Dendritic cell treated with granulocyte-macrophage colony-stimulating factor and Interleukin-4, amounts not matched to agents 40 ng/mL and 50 ng/mL, for 4 days (primary cell): Measurements from ENCODE around the gene IFI27L1.

Source experiments
- H3K27ac Mint-ChIP-seq: one replicate; pipeline ENCODE4 v1.8.0; 2022; ENCODE audit warnings: mild to moderate bottlenecking, mixed read lengths
- H3K27me3 Mint-ChIP-seq: one replicate; pipeline ENCODE4 v1.8.0; 2022; ENCODE audit warnings: mild to moderate bottlenecking, mixed read lengths
- H3K36me3 Mint-ChIP-seq: one replicate; pipeline ENCODE4 v1.8.0; 2022; ENCODE audit warnings: low read depth, mixed read lengths
- H3K4me1 Mint-ChIP-seq: one replicate; pipeline ENCODE4 v1.8.0; 2022; ENCODE audit warnings: low read depth, mixed read lengths
- H3K4me3 Mint-ChIP-seq: one replicate; pipeline ENCODE4 v1.8.0; 2022; ENCODE audit warnings: mild to moderate bottlenecking, moderate library complexity, mixed read lengths
- H3K9me3 Mint-ChIP-seq: one replicate; pipeline ENCODE4 v1.8.0; 2022; ENCODE audit warnings: mixed read lengths
- intact Hi-C: fragments of 100-400 bp; cut with micrococcal nuclease; formaldehyde crosslinking; loops from one replicate; pipeline ENCODE4 v1.15.0; 2022

Gene IFI27L1

GRCh38 chr14:94132285-94132887 is 51.3 kb downstream of the IFI27L1 start:
- H3K9me3 Mint-ChIP-seq: peaks cover 9% of the 10 kb centered on the region
- no peak overlapping the region for H3K4me3 Mint-ChIP-seq
- intact Hi-C loops: loop anchor here (2.0 kb wide), 1 partner anchor 46 kb away; no protein-coding TSS in a partner anchor
- no peak overlapping the region for H3K27ac Mint-ChIP-seq
- peaks cover 16% of the 10 kb centered on the region for H3K36me3 Mint-ChIP-seq
- H3K27me3 Mint-ChIP-seq: peaks cover 24% of the 10 kb centered on the region
- peaks cover 27% of the 10 kb centered on the region for H3K4me1 Mint-ChIP-seq

DNA sequence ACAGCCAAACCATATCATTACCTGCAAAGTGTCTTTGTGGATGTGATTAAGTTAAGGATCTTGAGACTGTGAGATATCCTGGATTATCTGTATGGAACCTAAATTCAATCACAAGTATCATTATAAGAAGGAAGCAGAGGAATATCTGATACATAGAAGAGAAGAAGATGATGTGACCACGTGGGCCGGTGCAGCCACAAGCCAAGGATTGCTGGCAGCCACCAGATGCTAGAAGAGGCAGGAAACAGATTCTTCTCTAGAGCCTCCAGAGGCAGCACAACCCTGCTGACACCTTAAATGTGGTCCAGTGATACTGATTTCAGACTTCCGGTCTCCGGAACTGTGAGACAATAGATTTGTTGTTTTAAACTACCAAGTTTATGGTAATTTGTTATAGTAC is 54.4 kb downstream of the IFI27L1 start:
- peaks cover 21% of the 10 kb centered on the region for H3K27me3 Mint-ChIP-seq
- H3K36me3 Mint-ChIP-seq: no peaks in the 10 kb centered on the region
- H3K9me3 Mint-ChIP-seq: peaks cover 9% of the 10 kb centered on the region
- no peak overlapping the region for H3K27ac Mint-ChIP-seq
- H3K4me1 Mint-ChIP-seq: no peaks in the 10 kb centered on the region
- H3K4me3 Mint-ChIP-seq: no peak overlapping the region
- intact Hi-C loops: no loop called here

- Mint-ChIP-seq H3K4me1 (no peaks in the 10 kb centered on the region), H3K4me3 (no peak overlapping the region), H3K27me3 (peaks cover 17% of the 10 kb centered on the region), H3K36me3 (no peaks in the 10 kb centered on the region), H3K27ac (no peak overlapping the region), H3K9me3 (peaks cover 9% of the 10 kb centered on the region)
- intact Hi-C loops: loop anchor here (1.0 to 2.0 kb wide), 2 partner anchors 56 to 100 kb away; partner anchors contain the start of genes DDX24 and IFI27L1
These were observed 55.6 kb downstream of the IFI27L1 start for GRCh38 chr14:94136575-94137331.

DNA sequence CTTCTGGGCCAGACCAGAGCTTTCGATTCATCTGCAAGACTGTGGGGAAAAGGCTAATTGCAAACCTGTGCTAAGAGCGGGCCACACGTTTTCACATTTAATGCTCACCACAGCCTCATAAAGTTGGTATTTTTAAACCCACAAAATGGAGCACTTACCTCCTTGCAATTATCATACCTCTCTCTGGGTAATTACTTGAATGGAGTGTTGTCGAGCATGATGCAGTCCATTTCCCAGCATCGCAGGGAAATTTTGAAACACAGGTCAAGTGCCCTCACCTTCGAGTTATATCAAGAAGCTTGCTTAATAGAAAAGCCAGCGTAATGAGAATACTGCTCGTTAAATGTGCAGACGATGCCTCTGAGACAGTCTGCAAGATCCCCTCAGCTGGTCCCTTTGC is 57.1 kb downstream of the IFI27L1 start:
- intact Hi-C loops: no loop called here
- no peaks in the 10 kb centered on the region for H3K36me3 Mint-ChIP-seq
- peaks cover 9% of the 10 kb centered on the region for H3K9me3 Mint-ChIP-seq
- H3K4me1 Mint-ChIP-seq: no peaks in the 10 kb centered on the region
- H3K27me3 Mint-ChIP-seq: peaks cover 16% of the 10 kb centered on the region
- H3K4me3 Mint-ChIP-seq: no peak overlapping the region
- H3K27ac Mint-ChIP-seq: no peak overlapping the region

GRCh38 chr14:94139006-94139405 is 57.9 kb downstream of the IFI27L1 start:
- intact Hi-C loops: no loop called here

DNA sequence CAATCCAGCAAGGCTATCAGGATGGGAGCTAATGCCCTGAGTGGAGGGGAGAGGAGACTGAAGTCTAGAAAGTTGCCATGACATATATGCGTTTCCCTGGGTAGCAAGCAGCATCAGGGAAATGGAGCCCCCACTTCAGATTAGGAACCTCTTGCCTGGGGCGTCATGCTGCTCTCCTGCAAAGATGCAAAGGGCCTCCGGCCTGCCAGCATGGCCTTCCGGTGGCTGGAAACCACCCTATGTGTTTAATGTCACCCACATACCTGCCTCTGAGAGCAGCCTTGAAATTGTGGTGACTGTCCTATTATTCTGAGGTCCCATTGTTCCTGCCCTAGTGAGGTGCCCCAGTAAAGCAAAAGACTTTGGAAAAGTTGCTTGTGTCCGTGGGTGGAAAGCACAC is 58.3 kb downstream of the IFI27L1 start:
- no peak overlapping the region for H3K4me3 Mint-ChIP-seq
- no peak overlapping the region for H3K27ac Mint-ChIP-seq
- H3K9me3 Mint-ChIP-seq: peaks cover 9% of the 10 kb centered on the region
- no peaks in the 10 kb centered on the region for H3K36me3 Mint-ChIP-seq
- intact Hi-C loops: no loop called here
- peaks cover 13% of the 10 kb centered on the region for H3K27me3 Mint-ChIP-seq
- peaks cover 2% of the 10 kb centered on the region for H3K4me1 Mint-ChIP-seq

More at GRCh38 chr14:94139006-94139405, 57.9 kb downstream of the IFI27L1 start:
- Mint-ChIP-seq H3K27me3 (peaks cover 14% of the 10 kb centered on the region), H3K9me3 (peaks cover 9% of the 10 kb centered on the region), H3K4me1 (no peaks in the 10 kb centered on the region), H3K27ac (no peak overlapping the region), H3K36me3 (no peaks in the 10 kb centered on the region), H3K4me3 (no peak overlapping the region)

DNA sequence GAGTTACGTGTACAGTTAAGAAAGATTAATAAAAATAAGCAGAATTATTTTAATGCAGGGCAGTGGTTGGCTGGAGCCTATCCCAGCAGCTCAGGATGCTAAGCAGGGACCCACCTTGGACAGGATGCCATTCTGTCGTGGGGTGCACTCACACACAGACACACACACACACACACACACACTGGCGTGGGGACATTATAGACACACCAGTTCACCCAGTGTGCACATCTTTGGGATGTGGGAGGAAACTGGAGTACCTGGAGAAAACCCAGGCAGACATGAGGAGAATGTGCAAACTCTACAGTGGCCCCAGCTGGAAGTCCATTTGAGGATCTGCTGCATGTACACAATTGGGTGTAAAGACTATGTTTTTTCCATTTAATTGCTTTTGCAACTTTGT is 61.1 kb downstream of the IFI27L1 start:
- H3K4me1 Mint-ChIP-seq: peaks cover 8% of the 10 kb centered on the region
- H3K9me3 Mint-ChIP-seq: no peaks in the 10 kb centered on the region
- intact Hi-C loops: no loop called here
- H3K27ac Mint-ChIP-seq: no peak overlapping the region
- H3K36me3 Mint-ChIP-seq: no peaks in the 10 kb centered on the region
- no peak overlapping the region for H3K4me3 Mint-ChIP-seq
- peaks cover under 1% of the 10 kb centered on the region for H3K27me3 Mint-ChIP-seq

GRCh38 chr14:94142836-94143235 is 61.7 kb downstream of the IFI27L1 start:
- no peaks in the 10 kb centered on the region for H3K36me3 Mint-ChIP-seq
- intact Hi-C loops: no loop called here

GRCh38 chr14:94143239-94143638 is 62.1 kb downstream of the IFI27L1 start:
- H3K36me3 Mint-ChIP-seq: no peaks in the 10 kb centered on the region
- peaks cover 8% of the 10 kb centered on the region for H3K4me1 Mint-ChIP-seq

More at GRCh38 chr14:94142836-94143235, 61.7 kb downstream of the IFI27L1 start:
- Mint-ChIP-seq H3K27me3 (no peaks in the 10 kb centered on the region), H3K4me3 (no peak overlapping the region), H3K27ac (no peak overlapping the region), H3K4me1 (peaks cover 8% of the 10 kb centered on the region), H3K9me3 (no peaks in the 10 kb centered on the region)

GRCh38 chr14:94143711-94144110 is 62.6 kb downstream of the IFI27L1 start:
- no peak overlapping the region for H3K4me3 Mint-ChIP-seq
- no peaks in the 10 kb centered on the region for H3K36me3 Mint-ChIP-seq
- peaks cover 8% of the 10 kb centered on the region for H3K4me1 Mint-ChIP-seq
- no peaks in the 10 kb centered on the region for H3K9me3 Mint-ChIP-seq
- intact Hi-C loops: no loop called here
- H3K27ac Mint-ChIP-seq: no peak overlapping the region
- no peaks in the 10 kb centered on the region for H3K27me3 Mint-ChIP-seq

More at GRCh38 chr14:94143239-94143638, 62.1 kb downstream of the IFI27L1 start:
- intact Hi-C loops: no loop called here
- Mint-ChIP-seq H3K27ac (no peak overlapping the region), H3K4me3 (no peak overlapping the region), H3K27me3 (no peaks in the 10 kb centered on the region), H3K9me3 (no peaks in the 10 kb centered on the region)

- no peak overlapping the region for H3K4me3 Mint-ChIP-seq
- intact Hi-C loops: no loop called here
- H3K4me1 Mint-ChIP-seq: peaks cover 8% of the 10 kb centered on the region
- H3K27me3 Mint-ChIP-seq: peaks cover 2% of the 10 kb centered on the region
- no peaks in the 10 kb centered on the region for H3K9me3 Mint-ChIP-seq
- H3K36me3 Mint-ChIP-seq: no peaks in the 10 kb centered on the region
- no peak overlapping the region for H3K27ac Mint-ChIP-seq
These were observed 63.7 kb downstream of the IFI27L1 start for GRCh38 chr14:94144765-94145164.

DNA sequence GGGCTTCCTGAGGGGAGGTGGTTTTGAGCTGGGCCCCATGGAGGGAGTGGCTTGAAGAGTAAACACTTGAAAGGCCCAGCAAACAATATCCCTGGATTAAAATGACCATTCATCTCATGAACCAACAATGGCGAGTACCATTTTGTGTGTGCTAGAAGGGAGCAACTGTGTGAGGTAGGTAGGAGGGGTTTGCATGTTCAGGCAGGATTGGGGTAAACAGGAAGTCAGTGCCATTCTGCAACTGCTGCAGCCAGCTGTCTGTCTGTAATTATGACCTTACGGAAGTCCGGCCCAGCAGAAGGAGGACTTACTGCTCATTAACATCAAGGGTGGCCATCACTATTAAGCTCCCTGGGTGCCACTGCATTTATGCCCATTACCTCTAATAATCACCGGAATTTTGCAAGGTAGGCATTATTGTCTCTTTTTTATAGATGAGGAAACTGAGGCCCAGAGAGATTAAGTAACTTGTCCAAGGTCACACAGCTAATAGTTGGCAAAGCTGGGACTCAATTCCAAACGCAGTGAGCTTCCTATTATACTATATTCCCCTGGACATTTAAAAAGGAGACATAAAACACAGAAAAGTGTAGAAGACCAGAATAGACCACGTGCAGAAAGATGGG is 64.9 kb downstream of the IFI27L1 start:
- intact Hi-C loops: no loop called here
- Mint-ChIP-seq H3K9me3 (no peaks in the 10 kb centered on the region), H3K4me1 (peaks cover 8% of the 10 kb centered on the region), H3K27me3 (peaks cover 2% of the 10 kb centered on the region), H3K27ac (no peak overlapping the region), H3K4me3 (no peak overlapping the region), H3K36me3 (no peaks in the 10 kb centered on the region)
